PFSK-1 (cell line): ENCODE data around the gene FAM163B.

ENCODE experiments used
- POLR2AphosphoS5 ChIP-seq: IDR thresholded peaks from 2 replicates; pipeline ENCODE4 v1.6.1; 2012; ENCODE audit warnings: low read depth, mild to moderate bottlenecking, control low read depth, low read length, moderate library complexity
- TAF1 ChIP-seq: IDR thresholded peaks from 2 replicates; pipeline ENCODE4 v1.6.1; 2012; ENCODE audit warnings: low read length, control low read depth, borderline replicate concordance; ENCODE audit not compliant: insufficient read depth

- TF ChIP-seq TAF1 (no peak), POLR2AphosphoS5 (no peak)
Measured at GRCh38 chr9:133656211-133657119, 47.3 kb upstream of the FAM163B start.
